HEK293T (cell line): ENCODE results near the gene AHNAK.

ENCODE experiments used
- CTCF ChIA-PET: fragments of 350-600 bp; formaldehyde crosslinking; extraction: SDS; loops from one replicate; lab custom pipeline; 2021; ENCODE audit warnings: antibody characterized with exemption, inconsistent platforms; lab: Yijun Ruan, JAX
- POLR2A ChIA-PET: fragments of 350-600 bp; formaldehyde crosslinking; extraction: SDS; loops from one replicate; lab custom pipeline; 2020; ENCODE audit warnings: antibody characterized with exemption, inconsistent platforms; lab: Yijun Ruan, JAX
- DNase-seq: peaks from one replicate; pipeline ENCODE4 v3.0.0; 2012; ENCODE audit warnings: mixed read lengths; ENCODE audit errors: extremely low spot score
- ARNT ChIP-seq: fragments of 450-650 bp; IDR thresholded peaks from 2 replicates; pipeline ENCODE4 v1.6.1; 2017; ENCODE audit warnings: mild to moderate bottlenecking
- BHLHE40 ChIP-seq: fragments of 450-650 bp; IDR thresholded peaks from 2 replicates; pipeline ENCODE4 v1.6.1; 2016; ENCODE audit warnings: mild to moderate bottlenecking, moderate library complexity, borderline replicate concordance
- CTBP1 ChIP-seq: fragments of 450-650 bp; IDR thresholded peaks from 2 replicates; pipeline ENCODE4 v1.6.1; 2016; ENCODE audit warnings: borderline replicate concordance
- ELF4 ChIP-seq: fragments of 450-650 bp; IDR thresholded peaks from 2 replicates; pipeline ENCODE4 v1.6.1; 2017; ENCODE audit warnings: antibody characterized with exemption
- FOXA1 ChIP-seq: fragments of 450-650 bp; IDR thresholded peaks from 2 replicates; pipeline ENCODE4 v1.6.1; 2016; ENCODE audit warnings: mild to moderate bottlenecking
- FOXK2 ChIP-seq: fragments of 450-650 bp; IDR thresholded peaks from 2 replicates; pipeline ENCODE4 v1.6.1; 2016; ENCODE audit warnings: mild to moderate bottlenecking
- FOXM1 ChIP-seq: fragments of 450-650 bp; IDR thresholded peaks from 2 replicates; pipeline ENCODE4 v1.6.1; 2017; ENCODE audit warnings: mild to moderate bottlenecking, borderline replicate concordance
- HDGF ChIP-seq: fragments of 450-650 bp; IDR thresholded peaks from 2 replicates; pipeline ENCODE4 v1.6.1; 2017; ENCODE audit warnings: antibody characterized with exemption, borderline replicate concordance
- L3MBTL2 ChIP-seq: fragments of 450-650 bp; conservative IDR thresholded peaks from 2 replicates; pipeline ENCODE4 v1.6.1; 2016; ENCODE audit warnings: mild to moderate bottlenecking
- LEF1 ChIP-seq: fragments of 450-650 bp; IDR thresholded peaks from 2 replicates; pipeline ENCODE4 v1.6.1; 2017; ENCODE audit warnings: mild to moderate bottlenecking, borderline replicate concordance
- NFRKB ChIP-seq: fragments of 450-650 bp; IDR thresholded peaks from 2 replicates; pipeline ENCODE4 v1.6.1; 2016; ENCODE audit warnings: mild to moderate bottlenecking, moderate library complexity
- PKNOX1 ChIP-seq: fragments of 450-650 bp; IDR thresholded peaks from 2 replicates; pipeline ENCODE4 v1.6.1; 2016
- SP1 ChIP-seq: fragments of 450-650 bp; IDR thresholded peaks from 2 replicates; pipeline ENCODE4 v1.6.1; 2017
- SUZ12 ChIP-seq: fragments of 450-650 bp; IDR thresholded peaks from 2 replicates; pipeline ENCODE4 v1.6.1; 2016; ENCODE audit warnings: mild to moderate bottlenecking
- TARDBP ChIP-seq: fragments of 450-650 bp; IDR thresholded peaks from 2 replicates; pipeline ENCODE4 v1.6.1; 2016
- ZNF384 ChIP-seq: fragments of 450-650 bp; IDR thresholded peaks from 2 replicates; pipeline ENCODE4 v1.6.1; 2016

Gene AHNAK

GRCh38 chr11:62428871-62429560, 117.6 kb downstream of the AHNAK start:
- POLR2A ChIA-PET, result interaction anchor here (0.6 to 1.3 kb wide), 3 partner anchors 8 to 173 kb away, joined by 3 to 4 read pairs (median 3); partner anchors contain the start of gene MTA2
- TF ChIP-seq FOXK2 (no peak), ELF4 (no peak), BHLHE40 (no peak), TARDBP (no peak), NFRKB (no peak), PKNOX1 (no peak), ZNF384 (no peak), CTBP1 (no peak), LEF1 (no peak), L3MBTL2 (no peak)
- no peak for DNase-seq
- CTCF ChIA-PET, result interaction anchor here (2.2 kb wide), 1 partner anchor 114 kb away, joined by 18 read pairs; no protein-coding TSS in a partner anchor

DNA sequence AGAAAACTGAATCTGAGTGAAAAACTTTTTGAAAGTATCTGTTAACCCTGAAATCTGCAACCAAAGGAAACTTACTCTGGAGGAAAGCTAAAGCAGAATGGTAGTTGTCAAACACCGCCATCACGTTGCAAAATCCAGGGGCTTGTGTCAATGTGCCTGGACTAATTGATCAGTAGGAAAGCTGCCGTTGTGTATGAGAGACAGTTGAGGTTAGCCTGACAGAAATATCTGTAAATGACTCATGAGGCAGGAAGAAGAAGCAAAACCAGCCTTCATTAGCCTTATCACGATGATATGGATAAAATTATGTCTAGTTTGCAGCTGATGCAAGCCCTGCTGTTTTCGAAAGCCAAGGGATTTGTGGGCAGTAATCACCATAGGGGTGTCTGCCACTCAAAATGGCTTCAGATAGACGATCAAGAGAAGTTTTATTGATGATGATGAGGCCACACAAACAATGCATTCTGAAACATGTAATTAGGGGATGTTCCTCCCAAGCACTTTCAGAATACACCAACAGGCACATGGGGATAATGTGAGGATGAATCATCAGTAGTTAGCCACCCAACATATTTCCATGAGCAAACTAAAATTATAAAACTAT, 118.9 kb downstream of the AHNAK start:
- POLR2A ChIA-PET, result interaction anchor here (1.8 kb wide), 1 partner anchor 146 kb away, joined by 4 read pairs; the partner anchor contains the start of gene EEF1G

GRCh38 chr11:62423012-62423411, 123.6 kb downstream of the AHNAK start:
- ChIA-PET CTCF (interaction anchor here (0.8 to 2.6 kb wide), 3 partner anchors 9 to 120 kb away, joined by 5 to 10 read pairs (median 9); no protein-coding TSS in a partner anchor), POLR2A (interaction anchor here (1.0 to 1.9 kb wide), 2 partner anchors 120 to 169 kb away, joined by 3 to 8 read pairs; partner anchors contain the start of gene TUT1)
- TF ChIP-seq ZNF384 (no peak), SP1 (no peak), ARNT (no peak), NFRKB (no peak), FOXA1 (no peak), SUZ12 (no peak), L3MBTL2 (no peak), HDGF (no peak), TARDBP (no peak), BHLHE40 (no peak), LEF1 (no peak)
- DNase-seq, result no peak

More for the DNA sequence above, 118.9 kb downstream of the AHNAK start:
- DNase-seq, result no peak
- TF ChIP-seq FOXK2 (no peak), SUZ12 (no peak), PKNOX1 (no peak), FOXA1 (no peak), SP1 (no peak), NFRKB (no peak), CTBP1 (no peak), ARNT (no peak), BHLHE40 (no peak), L3MBTL2 (no peak), LEF1 (no peak), ELF4 (no peak), HDGF (no peak)
- CTCF ChIA-PET, result interaction anchor here (2.2 kb wide), 1 partner anchor 115 kb away, joined by 18 read pairs; no protein-coding TSS in a partner anchor

- DNase-seq, result no peak
- no peak for TF ChIP-seq FOXA1
- no peak for TF ChIP-seq FOXM1
- no peak for TF ChIP-seq SP1
- TF ChIP-seq BHLHE40, result no peak
- TF ChIP-seq PKNOX1, result no peak
- TF ChIP-seq SUZ12, result no peak
- no peak for TF ChIP-seq HDGF
- TF ChIP-seq L3MBTL2, result no peak
- TF ChIP-seq ELF4, result no peak
- no peak for TF ChIP-seq CTBP1
- TF ChIP-seq ZNF384, result no peak
- TF ChIP-seq ARNT, result no peak
- POLR2A ChIA-PET, result interaction anchor here (1.9 kb wide), 1 partner anchor 170 kb away, joined by 8 read pairs; the partner anchor contains the start of gene TUT1
- CTCF ChIA-PET, result interaction anchor here (0.6 to 1.9 kb wide), 3 partner anchors 116 to 121 kb away, joined by 3 to 9 read pairs (median 4); no protein-coding TSS in a partner anchor
Measured at GRCh38 chr11:62421996-62422395, 124.6 kb downstream of the AHNAK start.

DNA sequence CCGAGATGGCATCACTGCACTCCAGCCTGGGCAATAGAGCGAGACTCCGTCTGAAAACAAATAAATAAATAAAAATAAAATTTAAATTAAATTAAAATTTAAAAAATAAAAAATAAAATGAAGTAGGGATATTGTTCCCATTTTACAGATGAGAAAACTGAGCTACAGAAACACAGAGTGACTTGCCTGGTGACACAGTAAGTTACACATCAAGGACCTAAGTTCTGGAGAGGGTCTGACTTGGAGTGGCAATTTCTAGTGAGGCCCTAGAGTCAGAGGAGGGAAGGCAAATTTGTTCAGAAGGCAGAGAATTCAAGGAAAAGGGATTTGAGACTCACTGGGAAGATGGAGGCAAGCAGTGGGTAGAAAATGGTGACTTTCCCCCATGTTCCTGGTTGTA, 125.7 kb downstream of the AHNAK start:
- ChIA-PET CTCF (interaction anchor here (0.8 kb wide), 1 partner anchor 171 kb away, joined by 3 read pairs; the partner anchor contains the start of gene TUT1), POLR2A (interaction anchor here (1.0 kb wide), 1 partner anchor 9 kb away, joined by 3 read pairs; no protein-coding TSS in a partner anchor)
- no peak for DNase-seq
- TF ChIP-seq NFRKB (no peak), FOXM1 (no peak), L3MBTL2 (no peak), ZNF384 (no peak), TARDBP (no peak), PKNOX1 (no peak), ARNT (no peak), HDGF (no peak), SUZ12 (no peak), SP1 (no peak), FOXK2 (no peak), BHLHE40 (no peak), ELF4 (no peak), FOXA1 (no peak), LEF1 (no peak)
